HCT116 (cell line): ENCODE data around the gene DNAJB8. TPM values are rescaled to one million over a fixed set of nuclear protein-coding genes. Genes with fewer than 3 reads are reported as not detected.

Source experiments
- ATAC-seq: fragments of 200-7000 bp; cut with Tn5 transposase; 2 replicates; pipeline ENCODE4 v1.9.1; 2020; ENCODE audit warnings: mild to moderate bottlenecking, moderate library complexity
- BruUV-seq: library from RNA; stranded (reverse); fragments of 400-500 nt; replicated peaks from 2 replicates; lab custom pipeline; 2021; lab: Mats Ljungman, UMichigan
- CTCF ChIA-PET: fragments of 300-600 bp; sonication (Branson Sonifier 250); formaldehyde crosslinking; loops from one replicate; lab custom pipeline; 2021; ENCODE audit warnings: antibody characterized with exemption; lab: Charles Lee
- POLR2A ChIA-PET: fragments of 300-600, 350-600 bp; sonication (Branson Sonifier 250); formaldehyde crosslinking; loops from one replicate; lab custom pipeline; 2021; ENCODE audit warnings: antibody characterized with exemption; lab: Charles Lee
- RAD21 ChIA-PET, 2 experiments: fragments of 300-600 bp; sonication (Branson Sonifier 250); formaldehyde crosslinking; loops; one replicate each; lab custom pipeline; 2023; ENCODE audit warnings: low total read pairs in 2 of 2; ENCODE audit not compliant: uncharacterized antibody in 2 of 2, unreplicated experiment in 2 of 2, low non-redundant PET in 1 of 2; lab: Charles Lee
- DNase-seq: peaks from one replicate; pipeline ENCODE4 v3.0.0-alpha.2; 2010; ENCODE audit warnings: low read depth, low spot score
- H2AFZ ChIP-seq: fragments of 200-600 bp; shearing (Covaris generic), sonication (generic); 2 replicates; pipeline ENCODE4 v1.6.1; 2017; ENCODE audit warnings: low read depth, mixed run types, mixed read lengths, antibody characterized with exemption, low read length; ENCODE audit not compliant: poor library complexity, severe bottlenecking
- H3K27ac ChIP-seq: 2 replicates; pipeline ENCODE4 v1.5.1; 2012; ENCODE audit warnings: low read depth, low read length
- H3K27me3 ChIP-seq: fragments of 200-600 bp; sonication (generic); 2 replicates; pipeline ENCODE4 v1.6.1; 2016; ENCODE audit warnings: mixed run types, low read length, mixed read lengths; ENCODE audit not compliant: insufficient read depth
- H3K36me3 ChIP-seq, 2 experiments: fragments of 200-500 bp in 1 of 2; fragments of 200-600 bp in 1 of 2; sonication (Bioruptor generic) in 1 of 2; sonication (generic) in 1 of 2; 2 replicates each; pipeline versions ENCODE4 v1.5.1 to v1.6.1; 2014 to 2016; ENCODE audit warnings: low read length in 2 of 2, inconsistent platforms in 1 of 2, mixed read lengths in 1 of 2, mixed run types in 1 of 2; ENCODE audit not compliant: insufficient read depth in 2 of 2, control insufficient read depth in 1 of 2
- H3K4me1 ChIP-seq, 2 experiments: fragments of 200-600 bp in 1 of 2; sonication (generic) in 1 of 2; 2 replicates each; pipeline versions ENCODE4 v1.5.1 to v1.6.1; 2012 to 2017; ENCODE audit warnings: low read length in 2 of 2, inconsistent platforms in 1 of 2, mild to moderate bottlenecking in 1 of 2, mixed read lengths in 1 of 2, mixed run types in 1 of 2, moderate library complexity in 1 of 2; ENCODE audit not compliant: insufficient read depth in 2 of 2, control insufficient read depth in 1 of 2
- H3K4me2 ChIP-seq: fragments of 200-600 bp; sonication (generic); 2 replicates; pipeline ENCODE4 v1.6.1; 2017; ENCODE audit warnings: mixed run types, low read length, mixed read lengths
- H3K4me3 ChIP-seq, 2 experiments: fragments of 200-600 bp in 1 of 2; sonication (generic) in 1 of 2; replicated peaks in 1 of 2; 2 replicates each; pipeline ENCODE4 v1.5.1; 2011 to 2016; ENCODE audit warnings: low read length in 2 of 2, control low read depth in 1 of 2, low read depth in 1 of 2, mild to moderate bottlenecking in 1 of 2, mixed read lengths in 1 of 2, mixed run types in 1 of 2
- H3K79me2 ChIP-seq: fragments of 200-600 bp; sonication (generic); 2 replicates; pipeline ENCODE4 v1.6.1; 2017; ENCODE audit warnings: mild to moderate bottlenecking, mixed run types, low read length, moderate library complexity, mixed read lengths; ENCODE audit not compliant: insufficient read depth
- H3K9ac ChIP-seq: fragments of 200-600 bp; sonication (generic); 2 replicates; pipeline ENCODE4 v1.6.1; 2016; ENCODE audit warnings: low read length, mixed read lengths
- H3K9me2 ChIP-seq: fragments of 200-600 bp; sonication (generic), shearing (Covaris generic); 2 replicates; pipeline ENCODE4 v1.6.1; 2017; ENCODE audit warnings: mixed run types, mild to moderate bottlenecking, moderate library complexity; ENCODE audit not compliant: insufficient read depth
- H3K9me3 ChIP-seq, 2 experiments: fragments of 200-500 bp in 1 of 2; fragments of 200-600 bp in 1 of 2; sonication (Bioruptor generic) in 1 of 2; sonication (generic) in 1 of 2; 2 replicates each; pipeline ENCODE4 v1.6.1; 2014 to 2017; ENCODE audit warnings: low read length in 2 of 2, mixed read lengths in 2 of 2, inconsistent platforms in 1 of 2, low read depth in 1 of 2, mild to moderate bottlenecking in 1 of 2, mixed run types in 1 of 2, moderate library complexity in 1 of 2; ENCODE audit not compliant: control insufficient read depth in 1 of 2, insufficient read depth in 1 of 2
- H4K20me1 ChIP-seq: fragments of 200-600 bp; sonication (generic), shearing (Covaris generic); 2 replicates; pipeline ENCODE4 v1.6.1; 2017; ENCODE audit warnings: mixed run types, mild to moderate bottlenecking, moderate library complexity; ENCODE audit not compliant: insufficient read depth
- CBX3 ChIP-seq: IDR thresholded peaks from 2 replicates; pipeline ENCODE4 v1.6.1; 2012; ENCODE audit warnings: low read depth
- CEBPB ChIP-seq: IDR thresholded peaks from 2 replicates; pipeline ENCODE4 v1.6.1; 2012; ENCODE audit warnings: low read depth
- EGR1 ChIP-seq: IDR thresholded peaks from 2 replicates; pipeline ENCODE4 v1.6.1; 2012; ENCODE audit warnings: low read depth
- ELF1 ChIP-seq: IDR thresholded peaks from 2 replicates; pipeline ENCODE4 v1.6.1; 2012; ENCODE audit warnings: low read depth, borderline replicate concordance
- EZH2phosphoT487 ChIP-seq: fragments of 200-600 bp; IDR thresholded peaks from 2 replicates; pipeline ENCODE4 v1.6.1; 2018; ENCODE audit warnings: antibody characterized with exemption, borderline replicate concordance
- FOSL1 ChIP-seq: IDR thresholded peaks from 2 replicates; pipeline ENCODE4 v1.6.1; 2012; ENCODE audit warnings: low read depth
- JUND ChIP-seq: IDR thresholded peaks from 2 replicates; pipeline ENCODE4 v1.6.1; 2012
- RAD21 ChIP-seq: IDR thresholded peaks from 2 replicates; pipeline ENCODE4 v1.6.1; 2012; ENCODE audit warnings: low read depth, mild to moderate bottlenecking
- SIN3A ChIP-seq: IDR thresholded peaks from 2 replicates; pipeline ENCODE4 v1.6.1; 2012; ENCODE audit warnings: low read depth
- SP1 ChIP-seq: IDR thresholded peaks from 2 replicates; pipeline ENCODE4 v1.6.1; 2012; ENCODE audit warnings: low read depth
- SRF ChIP-seq: IDR thresholded peaks from 2 replicates; pipeline ENCODE4 v1.6.1; 2012; ENCODE audit warnings: low read depth
- TCF7L2 ChIP-seq: IDR thresholded peaks from 2 replicates; pipeline ENCODE4 v1.7.0; 2011; ENCODE audit warnings: borderline replicate concordance, inconsistent platforms; ENCODE audit not compliant: insufficient read depth, insufficient read length; ENCODE audit errors: extremely low read depth
- YY1 ChIP-seq: IDR thresholded peaks from 2 replicates; pipeline ENCODE4 v1.6.1; 2011; ENCODE audit warnings: low read length, low read depth, moderate library complexity, mild to moderate bottlenecking; ENCODE audit not compliant: insufficient replicate concordance; ENCODE audit errors: extremely low read depth
- ZFX ChIP-seq: fragments of 450-650 bp; IDR thresholded peaks from 2 replicates; pipeline ENCODE4 v1.6.1; 2017
- ZNF274 ChIP-seq: fragments of 200-500 bp; sonication (Bioruptor generic); IDR thresholded peaks from 2 replicates; pipeline ENCODE4 v1.6.1; 2014; ENCODE audit warnings: mild to moderate bottlenecking, low read depth, low read length, inconsistent platforms
- intact Hi-C: fragments of 100-400 bp; cut with micrococcal nuclease; formaldehyde crosslinking; loops from 2 replicates; pipeline ENCODE4 v1.10.0; 2022
- total RNA-seq: library from RNA; stranded (reverse); gene quantifications from one replicate; pipeline ENCODE4 v1.2.1, GENCODE V29; 2021; ENCODE audit not compliant: unreplicated experiment
- TF ChIP-seq, protein P1 (sequence below): IDR thresholded peaks from 2 replicates; pipeline ENCODE4 v1.6.1; 2012
- TF ChIP-seq, protein P2 (sequence below), 3 experiments: fragments of 200-600 bp in 1 of 3; sonication (generic) in 1 of 3; IDR thresholded peaks in 2 of 3; conservative IDR thresholded peaks in 1 of 3; 2 replicates each; pipeline ENCODE4 v1.5.1; 2012 to 2017; ENCODE audit warnings: low read depth in 2 of 3, low read length in 2 of 3, antibody characterized with exemption in 1 of 3, borderline replicate concordance in 1 of 3, control low read depth in 1 of 3, mild to moderate bottlenecking in 1 of 3, mixed read lengths in 1 of 3, mixed run types in 1 of 3, moderate library complexity in 1 of 3; ENCODE audit not compliant: insufficient read depth in 1 of 3
- TF ChIP-seq, protein P3 (sequence below): IDR thresholded peaks from 2 replicates; pipeline ENCODE4 v1.6.1; 2012
- TF ChIP-seq, protein P4 (sequence below): IDR thresholded peaks from 2 replicates; pipeline ENCODE4 v1.6.1; 2011; ENCODE audit warnings: mild to moderate bottlenecking, low read length, moderate library complexity; ENCODE audit not compliant: insufficient replicate concordance; ENCODE audit errors: extremely low read depth

Gene DNAJB8
- total RNA-seq, 1 experiment from 2014 or later = not detected

DNA sequence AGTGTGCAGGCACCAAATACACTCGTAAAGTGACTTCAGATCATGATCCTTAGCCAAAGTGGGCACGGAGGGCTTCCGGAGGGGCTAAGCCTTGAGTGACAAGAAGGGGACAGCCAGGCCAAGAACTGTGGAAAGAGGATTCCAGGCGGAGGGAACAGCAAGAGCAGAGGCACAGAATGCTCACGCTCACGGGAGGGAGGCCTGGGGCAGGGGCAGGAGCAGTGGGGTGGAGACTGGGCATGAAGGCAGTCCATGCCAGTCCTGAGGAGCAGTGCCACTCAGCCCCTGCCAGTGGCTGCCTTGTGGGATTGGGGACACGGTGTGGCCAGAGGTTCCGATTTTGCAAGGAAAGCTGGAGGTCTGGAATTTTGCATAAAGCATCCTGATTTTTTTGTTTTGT is 36.0 kb downstream of the DNAJB8 start:
- H3K9ac ChIP-seq = no peak overlapping the region
- CTCF ChIA-PET = no interaction called here

DNA sequence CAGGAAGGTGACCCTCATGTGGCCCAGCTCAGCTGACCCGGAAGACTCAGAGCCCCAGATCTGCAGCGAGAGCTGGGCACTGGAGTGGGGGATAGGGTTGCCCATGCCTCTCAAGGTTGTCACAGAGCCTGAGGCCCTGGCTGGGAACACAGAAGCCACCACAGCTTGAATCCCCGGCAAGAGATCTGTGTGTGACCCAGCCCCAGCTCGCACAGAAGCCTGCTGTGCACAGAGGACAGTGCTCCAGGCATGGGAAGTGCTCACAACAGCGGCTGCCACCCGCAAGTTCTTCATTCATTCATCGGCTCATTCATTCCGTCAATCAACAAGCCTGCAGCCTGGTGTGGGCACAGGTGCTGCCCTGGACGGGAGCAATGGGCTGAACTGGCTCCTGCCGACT is 36.4 kb downstream of the DNAJB8 start:
- H3K27ac ChIP-seq = no peak overlapping the region
- RAD21 ChIA-PET = no interaction called here
- TF ChIP-seq, protein P1, sequence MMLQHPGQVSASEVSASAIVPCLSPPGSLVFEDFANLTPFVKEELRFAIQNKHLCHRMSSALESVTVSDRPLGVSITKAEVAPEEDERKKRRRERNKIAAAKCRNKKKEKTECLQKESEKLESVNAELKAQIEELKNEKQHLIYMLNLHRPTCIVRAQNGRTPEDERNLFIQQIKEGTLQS = no peak
- no peak for TF ChIP-seq EGR1
- TF ChIP-seq YY1 = no peak
- no peak for TF ChIP-seq TCF7L2
- TF ChIP-seq ZNF274 = no peak
- TF ChIP-seq, protein P2, sequence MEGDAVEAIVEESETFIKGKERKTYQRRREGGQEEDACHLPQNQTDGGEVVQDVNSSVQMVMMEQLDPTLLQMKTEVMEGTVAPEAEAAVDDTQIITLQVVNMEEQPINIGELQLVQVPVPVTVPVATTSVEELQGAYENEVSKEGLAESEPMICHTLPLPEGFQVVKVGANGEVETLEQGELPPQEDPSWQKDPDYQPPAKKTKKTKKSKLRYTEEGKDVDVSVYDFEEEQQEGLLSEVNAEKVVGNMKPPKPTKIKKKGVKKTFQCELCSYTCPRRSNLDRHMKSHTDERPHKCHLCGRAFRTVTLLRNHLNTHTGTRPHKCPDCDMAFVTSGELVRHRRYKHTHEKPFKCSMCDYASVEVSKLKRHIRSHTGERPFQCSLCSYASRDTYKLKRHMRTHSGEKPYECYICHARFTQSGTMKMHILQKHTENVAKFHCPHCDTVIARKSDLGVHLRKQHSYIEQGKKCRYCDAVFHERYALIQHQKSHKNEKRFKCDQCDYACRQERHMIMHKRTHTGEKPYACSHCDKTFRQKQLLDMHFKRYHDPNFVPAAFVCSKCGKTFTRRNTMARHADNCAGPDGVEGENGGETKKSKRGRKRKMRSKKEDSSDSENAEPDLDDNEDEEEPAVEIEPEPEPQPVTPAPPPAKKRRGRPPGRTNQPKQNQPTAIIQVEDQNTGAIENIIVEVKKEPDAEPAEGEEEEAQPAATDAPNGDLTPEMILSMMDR (IDR thresholded peaks at IDR 0.05 in 2 of 3, conservative IDR thresholded peaks at IDR 0.05 in 1 of 3; ENCODE audit: borderline replicate concordance in 1 of 3, insufficient read depth in 1 of 3, low read depth in 2 of 3, low read length in 2 of 3) = no peak
- no peak for TF ChIP-seq ELF1
- TF ChIP-seq EZH2phosphoT487 = no peak
- TF ChIP-seq SRF = no peak
- TF ChIP-seq SP1 = no peak
- TF ChIP-seq ZFX = no peak
- TF ChIP-seq CEBPB = no peak
- TF ChIP-seq JUND = no peak
- no peak for TF ChIP-seq RAD21
- TF ChIP-seq CBX3 = no peak
- TF ChIP-seq, protein P3, sequence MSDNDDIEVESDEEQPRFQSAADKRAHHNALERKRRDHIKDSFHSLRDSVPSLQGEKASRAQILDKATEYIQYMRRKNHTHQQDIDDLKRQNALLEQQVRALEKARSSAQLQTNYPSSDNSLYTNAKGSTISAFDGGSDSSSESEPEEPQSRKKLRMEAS = no peak
- no peak for TF ChIP-seq FOSL1
- TF ChIP-seq, protein P4, sequence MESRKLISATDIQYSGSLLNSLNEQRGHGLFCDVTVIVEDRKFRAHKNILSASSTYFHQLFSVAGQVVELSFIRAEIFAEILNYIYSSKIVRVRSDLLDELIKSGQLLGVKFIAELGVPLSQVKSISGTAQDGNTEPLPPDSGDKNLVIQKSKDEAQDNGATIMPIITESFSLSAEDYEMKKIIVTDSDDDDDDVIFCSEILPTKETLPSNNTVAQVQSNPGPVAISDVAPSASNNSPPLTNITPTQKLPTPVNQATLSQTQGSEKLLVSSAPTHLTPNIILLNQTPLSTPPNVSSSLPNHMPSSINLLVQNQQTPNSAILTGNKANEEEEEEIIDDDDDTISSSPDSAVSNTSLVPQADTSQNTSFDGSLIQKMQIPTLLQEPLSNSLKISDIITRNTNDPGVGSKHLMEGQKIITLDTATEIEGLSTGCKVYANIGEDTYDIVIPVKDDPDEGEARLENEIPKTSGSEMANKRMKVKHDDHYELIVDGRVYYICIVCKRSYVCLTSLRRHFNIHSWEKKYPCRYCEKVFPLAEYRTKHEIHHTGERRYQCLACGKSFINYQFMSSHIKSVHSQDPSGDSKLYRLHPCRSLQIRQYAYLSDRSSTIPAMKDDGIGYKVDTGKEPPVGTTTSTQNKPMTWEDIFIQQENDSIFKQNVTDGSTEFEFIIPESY = no peak

More for the DNA sequence above, 36.0 kb downstream of the DNAJB8 start:
- DNase-seq = no peak
- no peaks in the 10 kb centered on the region for H4K20me1 ChIP-seq
- no peaks in the 10 kb centered on the region for H3K9me2 ChIP-seq
- no peak overlapping the region for H3K27ac ChIP-seq
- ATAC-seq = no peak
- no peak for TF ChIP-seq SIN3A
- TF ChIP-seq CBX3 = no peak
- TF ChIP-seq RAD21 = no peak
- no peak for TF ChIP-seq FOSL1
- no peaks in the 10 kb centered on the region for H3K27me3 ChIP-seq
- intact Hi-C loops = no loop called here
- H3K79me2 ChIP-seq = no peaks in the 10 kb centered on the region
- ChIA-PET POLR2A (no interaction called here), RAD21 (no interaction called here)
- H3K9me3 ChIP-seq = no peaks in the 10 kb centered on the region
- peaks cover 20 to 39% of the 10 kb centered on the region in 2 experiments for H3K4me1 ChIP-seq
- H3K36me3 ChIP-seq = no peaks in the 10 kb centered on the region
- no peak overlapping the region for H2AFZ ChIP-seq
- BruUV-seq = no TSS peak
- H3K4me3 ChIP-seq = no peak overlapping the region
- no peak overlapping the region for H3K4me2 ChIP-seq

More for the DNA sequence above, 36.4 kb downstream of the DNAJB8 start:
- intact Hi-C loops = no loop called here
- Histone ChIP-seq H3K4me2 (no peak overlapping the region), H3K9me2 (no peaks in the 10 kb centered on the region), H3K9ac (no peak overlapping the region), H3K4me1 (peaks cover 21 to 39% of the 10 kb centered on the region in 2 experiments), H3K4me3 (no peak overlapping the region), H3K9me3 (no peaks in the 10 kb centered on the region), H4K20me1 (no peaks in the 10 kb centered on the region), H3K79me2 (no peaks in the 10 kb centered on the region), H2AFZ (no peak overlapping the region), H3K36me3 (no peaks in the 10 kb centered on the region), H3K27me3 (no peaks in the 10 kb centered on the region)
- DNase-seq = no peak
- CTCF ChIA-PET = no interaction called here
- ATAC-seq = no peak
- BruUV-seq = no TSS peak
- POLR2A ChIA-PET = no interaction called here
